K562 (cell line): ENCODE data around the gene PPM1D. TPM values are rescaled to one million over a fixed set of nuclear protein-coding genes. Genes with fewer than 3 reads are reported as not detected.

Source experiments
- DDX20 ChIP-seq: fragments of 450-650 bp; IDR thresholded peaks from 2 replicates; pipeline ENCODE4 v1.6.1; 2016; ENCODE audit warnings: missing genetic modification characterization, low read depth, mild to moderate bottlenecking, missing compliant biosample characterization, moderate library complexity
- GTF2E2 ChIP-seq: fragments of 200-800 bp; sonication (Bioruptor generic); IDR thresholded peaks from 2 replicates; pipeline ENCODE4 v1.6.1; 2016; ENCODE audit warnings: missing genetic modification characterization, missing compliant biosample characterization
- HDAC2 ChIP-seq: fragments of 450-650 bp; IDR thresholded peaks from 2 replicates; pipeline ENCODE4 v1.6.1; 2016; ENCODE audit warnings: mild to moderate bottlenecking
- MAX ChIP-seq: sonication (generic); formaldehyde crosslinking; IDR thresholded peaks from 2 replicates; pipeline ENCODE4 v1.9.0; 2022; ENCODE audit warnings: mild to moderate bottlenecking, missing genetic modification reagents
- MEIS2 ChIP-seq: fragments of 450-650 bp; IDR thresholded peaks from 2 replicates; pipeline ENCODE4 v1.6.1; 2014; ENCODE audit warnings: mild to moderate bottlenecking; ENCODE audit not compliant: partially characterized antibody
- MTF1 ChIP-seq: fragments of 250-450 bp; sonication (Bioruptor Pico); IDR thresholded peaks from 2 replicates; pipeline ENCODE4 v1.9.0; 2021; ENCODE audit warnings: moderate library complexity, mild to moderate bottlenecking, inconsistent platforms, borderline replicate concordance
- RAD21 ChIP-seq, 2 experiments: fragments of 250-450 bp in 1 of 2; fragments of 450-650 bp in 1 of 2; sonication (Bioruptor Pico) in 1 of 2; formaldehyde crosslinking in 1 of 2; IDR thresholded peaks in 1 of 2; conservative IDR thresholded peaks in 1 of 2; 2 replicates each; pipeline versions ENCODE4 v1.4.0 to v1.8.0; 2020 to 2022; ENCODE audit warnings: mild to moderate bottlenecking in 2 of 2, moderate library complexity in 1 of 2
- RBM39 ChIP-seq: fragments of 200-400 bp; formaldehyde crosslinking; optimal IDR thresholded peaks from 2 replicates; pipeline ENCODE3; 2018; ENCODE audit warnings: low read depth, low read length
- SAP30 ChIP-seq: fragments of 200-600 bp; sonication (generic); IDR thresholded peaks from 2 replicates; pipeline ENCODE4 v1.6.1; 2012; ENCODE audit warnings: borderline replicate concordance, low read depth, mild to moderate bottlenecking, moderate library complexity, low read length, control low read depth, inconsistent platforms; ENCODE audit not compliant: insufficient read depth, poor library complexity, severe bottlenecking
- SUPT5H ChIP-seq: fragments of 450-650 bp; IDR thresholded peaks from 2 replicates; pipeline ENCODE4 v1.6.1; 2016
- TRIM25 ChIP-seq: fragments of 450-650 bp; IDR thresholded peaks from 2 replicates; pipeline ENCODE4 v1.7.0; 2016; ENCODE audit warnings: borderline replicate concordance
- U2AF1 ChIP-seq: fragments of 200-400 bp; formaldehyde crosslinking; optimal IDR thresholded peaks from 2 replicates; pipeline ENCODE3; 2017; ENCODE audit warnings: mild to moderate bottlenecking, low read depth, low read length, moderate library complexity
- XRCC5 ChIP-seq: fragments of 200-400 bp; formaldehyde crosslinking; IDR thresholded peaks from 2 replicates; pipeline ENCODE4 v1.6.1; 2017; ENCODE audit warnings: low read depth, mild to moderate bottlenecking, low read length
- ZNF174 ChIP-seq: fragments of 250-450 bp; sonication (Bioruptor Pico); IDR thresholded peaks from 2 replicates; pipeline ENCODE4 v1.4.0; 2020; ENCODE audit warnings: mild to moderate bottlenecking
- ZNF232 ChIP-seq: sonication (generic); formaldehyde crosslinking; IDR thresholded peaks from 2 replicates; pipeline ENCODE4 v1.8.0; 2022; ENCODE audit warnings: mild to moderate bottlenecking, missing genetic modification reagents
- ZNF282 ChIP-seq: sonication (generic); formaldehyde crosslinking; IDR thresholded peaks from 2 replicates; pipeline ENCODE4 v1.8.1; 2023; ENCODE audit warnings: missing genetic modification reagents
- ZNF592 ChIP-seq: fragments of 450-650 bp; IDR thresholded peaks from 2 replicates; pipeline ENCODE4 v1.6.1; 2017; ENCODE audit warnings: antibody characterized with exemption, mild to moderate bottlenecking
- polyA plus RNA-seq, 8 experiments: library from polyadenylated mRNA; depleted of rRNA in 4 of 8; stranded (reverse) in 5 of 8; unstranded in 3 of 8; fragments of >200 nt; fragmentation: Nextera tagmentation in 2 of 8; fragmentation: Illumina TruSeq in 1 of 8; extraction: Ambion mirVana in 2 of 8; extraction: Trizol in 1 of 8; gene quantifications; 2 replicates each; pipeline versions ENCODE4 v1.2.1 to v1.2.3, GENCODE V29; 2011 to 2014; ENCODE audit warnings: inconsistent platforms in 1 of 8, missing spikeins in 1 of 8
- total RNA-seq, 7 experiments: library from RNA; depleted of rRNA in 6 of 7; stranded (reverse); fragments of >200 nt in 6 of 7; fragmentation: Illumina TruSeq in 2 of 7; extraction: Trizol in 2 of 7; gene quantifications; 2 replicates each; pipeline versions ENCODE4 v1.2.1 to v1.2.3, GENCODE V29; 2011 to 2021; ENCODE audit warnings: low replicate concordance in 1 of 7
- TF ChIP-seq, protein P1 (sequence below): fragments of 450-650 bp; IDR thresholded peaks from 2 replicates; pipeline ENCODE4 v1.6.1; 2016; ENCODE audit warnings: borderline replicate concordance

PPM1D gene
- total and polyA plus RNA-seq, 9 of the 15 experiments (the other 6 are each of a cell fraction or from before 2014, with no cell fraction given) = 2.1 to 19.0 (median 7.8) TPM

GRCh38 chr17:60600490-60601446, 775 bp downstream of the PPM1D start (continued):
- TF ChIP-seq U2AF1 (peak; percentile 8), MAX (peak; percentile 54; the same call in 1 of the 2 replicates), HDAC2 (peak; percentile 56; the same call in 1 of the 2 replicates), MEIS2 (peak; percentile 35), ZNF592 (no peak), GTF2E2 (tag) (0 out of 2 replicates have a peak, but pooled peaks have one; percentile 12), ZNF282 (CRISPR knock-in tag) (peak; percentile 15; the same call in 1 of the 2 replicates), DDX20 (no peak), ZNF232 (CRISPR knock-in tag) (no peak), ZNF174 (CRISPR knock-in tag) (no peak), SAP30 (peak; percentile 90), SUPT5H (0 out of 2 replicates have a peak, but pooled peaks have one; percentile 19), TRIM25 (no peak), RAD21 (CRISPR knock-in tag; conservative IDR thresholded peaks at IDR 0.05 in 1 of 2, IDR thresholded peaks at IDR 0.05 in 1 of 2) (peak; percentile 9 to 33; a peak in 2 of 4 replicates), MTF1 (CRISPR knock-in tag) (no peak), XRCC5 (0 out of 2 replicates have a peak, but pooled peaks have one; percentile 44), RBM39 (peak; percentile 70)
- TF ChIP-seq, protein P1, sequence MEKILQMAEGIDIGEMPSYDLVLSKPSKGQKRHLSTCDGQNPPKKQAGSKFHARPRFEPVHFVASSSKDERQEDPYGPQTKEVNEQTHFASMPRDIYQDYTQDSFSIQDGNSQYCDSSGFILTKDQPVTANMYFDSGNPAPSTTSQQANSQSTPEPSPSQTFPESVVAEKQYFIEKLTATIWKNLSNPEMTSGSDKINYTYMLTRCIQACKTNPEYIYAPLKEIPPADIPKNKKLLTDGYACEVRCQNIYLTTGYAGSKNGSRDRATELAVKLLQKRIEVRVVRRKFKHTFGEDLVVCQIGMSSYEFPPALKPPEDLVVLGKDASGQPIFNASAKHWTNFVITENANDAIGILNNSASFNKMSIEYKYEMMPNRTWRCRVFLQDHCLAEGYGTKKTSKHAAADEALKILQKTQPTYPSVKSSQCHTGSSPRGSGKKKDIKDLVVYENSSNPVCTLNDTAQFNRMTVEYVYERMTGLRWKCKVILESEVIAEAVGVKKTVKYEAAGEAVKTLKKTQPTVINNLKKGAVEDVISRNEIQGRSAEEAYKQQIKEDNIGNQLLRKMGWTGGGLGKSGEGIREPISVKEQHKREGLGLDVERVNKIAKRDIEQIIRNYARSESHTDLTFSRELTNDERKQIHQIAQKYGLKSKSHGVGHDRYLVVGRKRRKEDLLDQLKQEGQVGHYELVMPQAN = peak; percentile 65; the same call in 1 of the 2 replicates
